Measurements from ENCODE around the gene MED29.

The MED29 gene

DNA sequence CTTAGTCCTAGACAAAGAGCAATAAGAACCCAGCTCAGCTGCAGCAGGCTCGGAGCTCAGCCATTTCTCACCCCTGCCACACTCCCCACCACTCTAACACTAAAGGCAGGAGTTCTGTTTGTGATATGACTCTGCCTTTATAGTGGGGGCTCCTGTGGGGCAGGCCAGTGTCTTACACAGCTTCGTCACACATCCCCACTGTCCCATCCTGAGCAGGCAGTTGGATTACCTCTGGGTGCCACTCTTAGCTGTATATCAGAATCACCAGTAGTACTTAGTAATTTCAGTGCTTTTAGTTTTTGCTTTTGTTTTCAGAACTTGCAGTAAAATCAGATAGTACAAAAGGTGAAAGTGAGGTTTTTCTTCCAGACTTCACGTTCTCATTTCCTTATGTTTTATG, 32.2 kb upstream of the MED29 start:
- DNase-seq (ENCODE audit: insufficient read length, low spot score) (no peak), FAIRE-seq (no peak)
- TF ChIP-seq, protein P1, sequence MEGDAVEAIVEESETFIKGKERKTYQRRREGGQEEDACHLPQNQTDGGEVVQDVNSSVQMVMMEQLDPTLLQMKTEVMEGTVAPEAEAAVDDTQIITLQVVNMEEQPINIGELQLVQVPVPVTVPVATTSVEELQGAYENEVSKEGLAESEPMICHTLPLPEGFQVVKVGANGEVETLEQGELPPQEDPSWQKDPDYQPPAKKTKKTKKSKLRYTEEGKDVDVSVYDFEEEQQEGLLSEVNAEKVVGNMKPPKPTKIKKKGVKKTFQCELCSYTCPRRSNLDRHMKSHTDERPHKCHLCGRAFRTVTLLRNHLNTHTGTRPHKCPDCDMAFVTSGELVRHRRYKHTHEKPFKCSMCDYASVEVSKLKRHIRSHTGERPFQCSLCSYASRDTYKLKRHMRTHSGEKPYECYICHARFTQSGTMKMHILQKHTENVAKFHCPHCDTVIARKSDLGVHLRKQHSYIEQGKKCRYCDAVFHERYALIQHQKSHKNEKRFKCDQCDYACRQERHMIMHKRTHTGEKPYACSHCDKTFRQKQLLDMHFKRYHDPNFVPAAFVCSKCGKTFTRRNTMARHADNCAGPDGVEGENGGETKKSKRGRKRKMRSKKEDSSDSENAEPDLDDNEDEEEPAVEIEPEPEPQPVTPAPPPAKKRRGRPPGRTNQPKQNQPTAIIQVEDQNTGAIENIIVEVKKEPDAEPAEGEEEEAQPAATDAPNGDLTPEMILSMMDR (IDR thresholded peaks at IDR 0.05; ENCODE audit: insufficient read depth, missing control alignments): no peak

DNA sequence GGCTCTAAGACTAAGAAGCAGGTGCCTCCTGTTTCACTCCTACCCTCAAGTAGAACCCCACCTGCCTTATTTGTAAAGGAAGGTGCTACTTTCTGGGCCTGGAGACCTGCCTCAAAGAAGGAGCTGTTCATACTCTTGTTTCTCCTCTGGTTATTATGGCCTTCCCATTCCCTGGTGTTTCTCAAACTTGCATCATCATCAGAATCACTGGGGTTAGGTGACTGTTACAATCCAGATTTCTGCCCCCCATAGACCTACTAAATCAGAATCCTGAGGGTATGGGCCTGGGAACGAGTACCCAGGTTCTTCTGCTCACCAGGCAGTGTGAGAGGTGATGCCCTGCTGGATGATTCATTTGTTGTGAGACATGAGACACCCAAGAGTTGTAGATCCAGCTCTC, 30.6 kb upstream of the MED29 start:
- TF ChIP-seq, protein P1 (IDR thresholded peaks at IDR 0.05; ENCODE audit: insufficient read depth, missing control alignments): no peak
- no peak for FAIRE-seq
- DNase-seq (ENCODE audit: insufficient read length, low spot score): no peak

DNA sequence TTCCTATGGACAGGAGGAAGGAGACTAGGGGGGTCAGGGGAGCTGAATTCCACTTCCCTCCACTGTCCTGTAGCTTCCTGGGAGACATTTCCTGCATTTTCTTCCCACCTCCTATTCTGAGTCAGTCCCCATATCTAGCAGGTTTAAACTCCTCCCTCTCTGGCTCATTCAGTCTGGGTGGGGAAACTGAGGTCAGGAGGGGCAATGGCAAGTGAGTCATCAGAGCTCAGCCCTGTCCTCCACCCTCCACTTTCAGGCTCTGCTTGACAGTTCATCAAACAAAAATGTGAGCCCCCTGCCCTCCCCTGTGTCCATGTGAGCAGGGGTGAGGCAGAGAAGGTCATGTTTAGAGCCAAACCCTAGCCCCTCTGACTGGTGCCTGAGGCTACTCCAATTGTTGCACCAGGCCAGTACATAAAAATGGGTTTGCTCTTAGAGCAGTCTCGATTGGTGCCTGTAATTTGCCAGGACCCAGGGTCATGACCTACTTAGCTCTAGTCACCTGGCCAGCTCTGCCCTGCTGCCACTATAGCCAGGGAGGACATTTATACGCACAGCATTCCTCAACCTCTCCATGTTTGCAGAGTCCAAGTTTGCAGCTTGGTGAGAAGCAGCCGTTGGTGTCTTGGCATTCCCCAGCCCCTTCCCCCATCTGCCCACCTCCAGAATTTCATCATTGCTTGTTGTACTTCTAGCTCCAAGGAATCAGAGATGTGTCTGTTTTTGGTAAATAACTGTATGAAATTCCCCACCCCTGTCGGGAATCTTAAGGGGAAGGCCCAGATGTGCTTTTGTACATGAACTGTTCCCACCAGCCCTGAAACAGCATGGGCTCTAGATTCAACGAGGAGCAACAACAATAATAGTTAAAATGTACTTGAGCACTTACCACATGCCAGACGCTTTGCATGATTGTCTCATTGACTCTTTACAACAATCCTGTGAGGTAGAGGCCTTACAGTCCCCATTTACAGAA, 28.2 kb upstream of the MED29 start:
- FAIRE-seq (no peak), DNase-seq (ENCODE audit: insufficient read length, low spot score) (no peak)
- TF ChIP-seq, protein P1 (IDR thresholded peaks at IDR 0.05; ENCODE audit: insufficient read depth, missing control alignments): no peak

DNA sequence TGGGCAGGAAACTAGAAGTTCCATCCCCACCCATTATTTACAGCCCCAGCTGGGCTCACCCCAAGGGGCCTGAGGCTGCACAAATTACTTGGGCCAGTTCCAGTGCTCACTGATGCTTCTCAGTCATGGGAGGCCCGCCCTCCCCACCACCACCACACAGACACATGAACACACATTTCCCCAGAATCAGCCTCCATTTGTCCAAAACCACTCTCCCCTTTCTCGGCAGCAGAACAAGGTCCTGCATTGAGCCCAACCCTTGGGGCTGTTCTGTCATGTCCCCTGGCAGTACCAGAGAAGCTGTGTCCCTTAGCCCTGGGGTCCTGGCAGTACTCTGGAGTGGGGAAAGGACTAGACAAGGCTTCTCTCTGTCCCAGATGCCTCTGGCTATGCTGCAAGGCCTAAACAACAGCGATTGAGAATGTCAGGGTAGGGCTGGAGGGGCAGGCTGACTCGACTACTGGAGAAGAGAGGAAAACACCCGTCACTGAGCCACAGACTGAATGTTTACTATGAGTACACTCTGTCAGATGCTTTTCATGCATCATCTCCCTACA, 27.2 kb upstream of the MED29 start:
- FAIRE-seq (no peak), DNase-seq (ENCODE audit: insufficient read length, low spot score) (no peak)
- TF ChIP-seq, protein P1 (IDR thresholded peaks at IDR 0.05; ENCODE audit: insufficient read depth, missing control alignments): no peak

DNA sequence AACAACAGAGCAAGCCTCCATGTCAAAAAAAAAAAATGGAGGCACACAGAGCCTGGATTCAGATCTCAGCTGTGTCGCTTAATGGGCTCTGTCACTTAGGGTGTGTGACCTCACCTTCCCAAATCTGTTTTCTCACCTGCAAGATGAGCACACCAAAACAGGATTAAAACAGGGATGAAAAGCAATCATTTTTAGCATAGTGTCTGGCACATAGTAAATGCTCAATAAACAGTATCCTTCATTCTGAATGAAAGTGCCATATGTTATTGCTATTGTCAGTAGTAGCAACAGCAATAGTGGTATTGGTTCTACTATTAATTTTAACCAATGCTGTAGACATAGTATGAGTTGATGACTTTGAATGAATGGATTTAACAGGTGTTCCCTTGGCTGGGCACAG, 25.6 kb upstream of the MED29 start:
- DNase-seq (ENCODE audit: insufficient read length, low spot score): no peak
- TF ChIP-seq, protein P1 (IDR thresholded peaks at IDR 0.05; ENCODE audit: insufficient read depth, missing control alignments): no peak
- no peak for FAIRE-seq

DNA sequence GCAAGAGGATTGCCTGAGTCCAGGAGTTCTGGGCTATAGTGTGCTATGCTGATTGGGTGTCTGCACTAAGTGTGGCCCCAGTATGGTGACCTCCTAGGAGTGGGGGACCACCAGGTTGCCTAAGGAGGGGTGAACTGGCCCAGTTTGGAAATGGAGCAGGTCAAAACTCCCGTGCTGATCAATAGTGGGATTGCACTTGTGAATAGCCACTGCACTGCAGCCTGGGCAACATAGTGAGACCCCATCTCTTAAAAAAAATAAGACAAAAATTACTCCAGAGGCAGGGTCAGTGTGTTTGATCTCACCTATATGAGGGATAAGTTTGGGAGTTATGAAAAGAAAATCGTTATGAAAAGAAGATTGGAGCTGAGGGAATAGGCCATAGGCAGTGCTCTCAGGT, 22.0 kb upstream of the MED29 start:
- TF ChIP-seq, protein P1 (IDR thresholded peaks at IDR 0.05; ENCODE audit: insufficient read depth, missing control alignments): no peak
- DNase-seq (ENCODE audit: insufficient read length, low spot score): no peak

DNA sequence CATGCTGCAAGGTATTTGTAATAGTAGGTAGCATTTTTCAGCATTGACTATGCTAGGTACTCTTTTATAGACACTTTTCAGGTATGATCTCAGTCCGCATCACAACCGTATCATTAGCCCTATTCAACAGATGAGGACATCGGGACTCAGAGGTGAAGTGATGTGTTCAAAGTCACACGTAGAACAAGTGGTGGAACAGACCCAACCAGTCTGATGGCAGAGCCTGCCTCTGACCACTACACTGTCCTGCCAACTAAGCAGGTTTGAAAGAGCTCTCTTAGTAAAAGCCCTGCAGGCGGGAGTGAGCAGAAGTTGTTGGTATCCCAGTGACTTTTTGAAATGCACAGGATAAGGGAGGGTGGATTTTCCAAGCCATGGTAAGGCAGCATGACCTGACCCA, 20.4 kb upstream of the MED29 start:
- DNase-seq (ENCODE audit: insufficient read length, low spot score) (no peak), FAIRE-seq (no peak)
- TF ChIP-seq, protein P1 (IDR thresholded peaks at IDR 0.05; ENCODE audit: insufficient read depth, missing control alignments): no peak

More for the DNA sequence above, 22.0 kb upstream of the MED29 start:
- no peak for FAIRE-seq
